ENCODE measurements around the gene CNTNAP2.

The CNTNAP2 gene

DNA sequence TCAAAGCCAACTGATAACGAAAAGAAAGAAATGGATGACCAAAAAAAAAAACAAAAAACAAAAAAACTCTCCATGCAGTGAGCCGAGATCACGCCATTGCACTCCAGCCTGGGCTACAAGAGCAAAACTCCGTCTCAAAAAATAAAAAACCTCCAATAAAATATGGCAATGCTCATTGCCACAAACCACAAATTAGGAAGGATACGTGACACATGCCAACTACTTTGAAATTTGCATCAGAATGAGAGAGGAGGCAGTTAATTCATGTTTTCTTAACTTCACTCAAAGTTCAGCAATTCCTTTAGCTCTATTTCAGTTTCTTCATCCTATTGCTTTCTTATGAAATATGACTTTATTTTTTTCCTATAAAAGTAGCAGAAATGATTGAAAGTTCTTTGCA is 2075.9 kb downstream of the CNTNAP2 start:
- no peak for DNase-seq (ENCODE audit: low read depth, low spot score)
- TF ChIP-seq, protein P1, sequence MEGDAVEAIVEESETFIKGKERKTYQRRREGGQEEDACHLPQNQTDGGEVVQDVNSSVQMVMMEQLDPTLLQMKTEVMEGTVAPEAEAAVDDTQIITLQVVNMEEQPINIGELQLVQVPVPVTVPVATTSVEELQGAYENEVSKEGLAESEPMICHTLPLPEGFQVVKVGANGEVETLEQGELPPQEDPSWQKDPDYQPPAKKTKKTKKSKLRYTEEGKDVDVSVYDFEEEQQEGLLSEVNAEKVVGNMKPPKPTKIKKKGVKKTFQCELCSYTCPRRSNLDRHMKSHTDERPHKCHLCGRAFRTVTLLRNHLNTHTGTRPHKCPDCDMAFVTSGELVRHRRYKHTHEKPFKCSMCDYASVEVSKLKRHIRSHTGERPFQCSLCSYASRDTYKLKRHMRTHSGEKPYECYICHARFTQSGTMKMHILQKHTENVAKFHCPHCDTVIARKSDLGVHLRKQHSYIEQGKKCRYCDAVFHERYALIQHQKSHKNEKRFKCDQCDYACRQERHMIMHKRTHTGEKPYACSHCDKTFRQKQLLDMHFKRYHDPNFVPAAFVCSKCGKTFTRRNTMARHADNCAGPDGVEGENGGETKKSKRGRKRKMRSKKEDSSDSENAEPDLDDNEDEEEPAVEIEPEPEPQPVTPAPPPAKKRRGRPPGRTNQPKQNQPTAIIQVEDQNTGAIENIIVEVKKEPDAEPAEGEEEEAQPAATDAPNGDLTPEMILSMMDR (IDR thresholded peaks at IDR 0.05; ENCODE audit: low read depth, low read length): no peak
- in situ Hi-C loops (cut with HindIII; ENCODE audit: low sequenced_read_pairs): no loop called here
- H3K4me3 ChIP-seq (ENCODE audit: low read depth, low read length): no peak overlapping the region

DNA sequence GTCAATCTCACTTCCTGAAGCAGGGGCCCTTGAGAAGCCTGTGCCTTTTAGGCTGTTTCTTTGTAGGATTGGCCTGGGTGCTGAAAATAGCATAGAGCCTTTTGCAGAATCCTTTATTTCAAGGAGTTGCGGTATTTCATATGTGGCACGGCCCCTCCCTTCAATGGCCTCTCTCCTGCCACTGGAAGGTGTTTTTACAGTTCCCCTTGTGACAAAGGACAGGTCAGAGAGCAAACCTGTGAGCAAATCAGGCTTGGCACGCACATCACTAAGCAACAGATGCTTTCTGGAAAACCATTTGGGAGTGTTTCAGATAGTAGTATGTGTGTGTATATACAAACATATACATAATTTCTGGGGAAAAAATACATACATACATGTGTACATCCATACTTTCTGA is 2085.4 kb downstream of the CNTNAP2 start:
- H3K4me3 ChIP-seq (ENCODE audit: low read depth, low read length): no peak overlapping the region
- TF ChIP-seq, protein P1 (IDR thresholded peaks at IDR 0.05; ENCODE audit: low read depth, low read length): no peak
- in situ Hi-C loops (cut with HindIII; ENCODE audit: low sequenced_read_pairs): no loop called here
- no peak for DNase-seq (ENCODE audit: low read depth, low spot score)

DNA sequence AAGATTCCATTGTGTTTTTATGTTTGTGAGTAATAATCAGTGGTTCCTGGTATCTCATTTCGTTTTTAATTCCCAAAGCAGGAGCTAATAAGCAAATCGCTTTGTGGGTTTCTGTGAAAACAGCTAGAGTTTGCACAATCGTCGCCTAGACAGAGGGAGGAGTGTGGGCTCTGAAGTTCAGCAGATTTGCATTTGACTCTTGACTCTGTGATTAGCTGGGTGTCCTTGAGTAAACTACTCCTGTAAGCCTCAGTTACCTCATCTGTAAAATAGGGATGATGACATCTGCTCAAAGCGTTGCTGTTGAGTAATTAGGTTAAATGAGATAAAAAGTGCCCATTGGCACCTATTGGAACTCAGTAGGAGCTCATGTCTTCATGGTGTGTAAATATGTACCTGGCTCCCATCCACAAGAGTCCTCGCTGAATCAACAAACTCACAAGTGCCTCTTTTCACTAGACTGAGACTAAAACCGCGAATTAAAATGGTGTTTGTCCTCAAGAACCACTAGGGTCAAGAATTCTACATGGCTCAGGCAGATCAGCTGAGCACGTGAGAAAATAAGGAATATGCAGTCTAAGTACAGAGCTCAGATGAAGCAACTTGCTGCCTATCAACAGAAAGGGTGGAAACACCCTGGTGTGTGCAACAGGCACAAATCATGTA is 2088.2 kb downstream of the CNTNAP2 start:
- no peak overlapping the region for H3K4me3 ChIP-seq (ENCODE audit: low read depth, low read length)
- DNase-seq (ENCODE audit: low read depth, low spot score): no peak
- in situ Hi-C loops (cut with HindIII; ENCODE audit: low sequenced_read_pairs): no loop called here
- TF ChIP-seq, protein P1 (IDR thresholded peaks at IDR 0.05; ENCODE audit: low read depth, low read length): no peak

DNA sequence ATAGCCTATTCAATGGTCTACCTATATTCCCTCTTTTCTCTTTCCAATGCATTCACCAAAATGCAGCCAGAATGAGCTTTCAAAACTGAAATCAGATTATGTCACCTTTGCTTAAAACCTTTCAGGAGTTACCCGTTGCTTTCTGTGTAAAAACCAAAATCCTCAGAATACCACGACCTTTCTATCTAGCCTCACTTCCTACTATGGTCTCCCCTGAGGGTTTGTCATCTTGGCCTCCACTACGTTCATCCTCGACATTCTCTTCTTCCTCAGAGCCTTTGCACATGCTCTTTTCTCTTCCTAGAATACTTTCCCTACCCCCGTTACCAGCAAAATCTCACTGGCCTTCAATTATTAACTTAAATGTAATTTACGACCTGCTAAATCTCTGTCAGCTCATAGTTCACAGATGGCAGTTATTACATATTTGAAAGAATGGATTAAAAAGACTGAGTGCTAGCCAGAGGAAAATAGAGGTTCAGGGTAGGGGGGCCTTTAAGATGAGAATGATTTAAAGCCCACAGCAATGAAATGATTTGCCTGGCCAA is 2093.1 kb downstream of the CNTNAP2 start:
- TF ChIP-seq, protein P1 (IDR thresholded peaks at IDR 0.05; ENCODE audit: low read depth, low read length): no peak
- in situ Hi-C loops (cut with HindIII; ENCODE audit: low sequenced_read_pairs): no loop called here
- H3K4me3 ChIP-seq (ENCODE audit: low read depth, low read length): no peak overlapping the region
- DNase-seq (ENCODE audit: low read depth, low spot score): no peak

DNA sequence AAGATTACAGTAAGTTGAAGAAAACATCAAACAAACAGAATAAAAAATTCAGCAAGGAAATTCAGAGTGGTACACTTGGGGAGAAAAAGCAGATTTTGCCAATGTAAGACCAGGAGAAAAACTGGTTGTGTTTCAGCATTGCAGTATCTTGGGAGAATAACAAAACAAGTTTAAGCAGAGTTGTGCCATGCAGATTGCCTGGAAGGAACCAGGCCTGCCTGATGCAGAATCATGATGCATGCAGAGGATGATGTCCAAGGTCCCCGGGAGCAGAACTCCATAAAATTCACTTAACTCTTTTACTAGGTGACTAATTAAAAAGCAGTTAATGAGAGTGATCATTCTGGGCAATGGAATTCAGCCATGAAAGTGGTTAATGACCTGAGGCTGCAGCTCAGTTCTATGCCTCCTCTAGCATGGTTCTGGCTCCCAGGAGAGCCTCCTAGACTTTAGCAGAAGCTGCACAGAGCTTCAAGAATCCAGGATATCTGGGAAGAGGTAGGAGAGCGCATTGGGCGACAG is 2094.3 kb downstream of the CNTNAP2 start:
- TF ChIP-seq, protein P1 (IDR thresholded peaks at IDR 0.05; ENCODE audit: low read depth, low read length): no peak
- DNase-seq (ENCODE audit: low read depth, low spot score): no peak
- in situ Hi-C loops (cut with HindIII; ENCODE audit: low sequenced_read_pairs): no loop called here
- no peak overlapping the region for H3K4me3 ChIP-seq (ENCODE audit: low read depth, low read length)

DNA sequence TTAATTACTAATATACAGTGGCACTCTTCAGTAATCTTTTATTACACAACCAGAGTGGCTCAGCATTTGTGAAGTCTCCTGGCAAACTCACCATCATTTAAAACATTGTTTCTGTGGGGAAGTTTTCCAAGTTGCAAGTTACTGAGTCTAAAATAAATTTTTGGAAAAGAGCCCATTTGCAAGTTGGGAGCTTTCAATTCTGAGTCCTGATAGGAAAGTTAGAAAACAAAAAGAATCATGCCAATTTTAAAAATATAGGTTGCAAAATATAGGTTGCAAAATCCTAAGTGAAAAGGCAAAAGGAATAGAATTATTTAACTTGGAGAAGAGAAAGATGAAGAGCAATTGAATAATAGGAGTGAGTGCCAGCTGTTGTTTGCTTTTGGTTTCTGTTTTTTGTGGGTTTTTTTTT is 2095.1 kb downstream of the CNTNAP2 start:
- DNase-seq (ENCODE audit: low read depth, low spot score): no peak
- in situ Hi-C loops (cut with HindIII; ENCODE audit: low sequenced_read_pairs): no loop called here

More for the DNA sequence above, 2095.1 kb downstream of the CNTNAP2 start:
- TF ChIP-seq, protein P1 (IDR thresholded peaks at IDR 0.05; ENCODE audit: low read depth, low read length): no peak
- no peak overlapping the region for H3K4me3 ChIP-seq (ENCODE audit: low read depth, low read length)

Measured in astrocyte of the spinal cord (primary cell).